KMS-11 (cell line): Measurements from ENCODE around the gene TTLL6.
A peak's percentile ranks its signal among the peaks of the same experiment; 100 is the strongest.

Experiments
- H2AFZ ChIP-seq: fragments of 200-600 bp; sonication (generic); 2 replicates; pipeline ENCODE4 v1.6.1; 2016; ENCODE audit warnings: antibody characterized with exemption, mixed run types, low read depth
- H3K27ac ChIP-seq: fragments of 200-600 bp; sonication (generic); 2 replicates; pipeline ENCODE4 v1.6.1; 2016; ENCODE audit warnings: mild to moderate bottlenecking, mixed run types
- H3K27me3 ChIP-seq: fragments of 200-600 bp; sonication (generic); 2 replicates; pipeline ENCODE4 v1.6.1; 2017; ENCODE audit warnings: mild to moderate bottlenecking, low read depth, mixed run types, moderate library complexity; ENCODE audit not compliant: insufficient read depth
- H3K36me3 ChIP-seq: fragments of 200-600 bp; sonication (generic); 2 replicates; pipeline ENCODE4 v1.6.1; 2017; ENCODE audit warnings: mild to moderate bottlenecking, mixed run types; ENCODE audit not compliant: insufficient read depth
- H3K4me1 ChIP-seq: fragments of 200-600 bp; sonication (generic); 2 replicates; pipeline ENCODE4 v1.6.1; 2016; ENCODE audit warnings: mild to moderate bottlenecking, low read depth, mixed run types; ENCODE audit not compliant: poor library complexity, severe bottlenecking
- H3K4me2 ChIP-seq: fragments of 200-600 bp; sonication (generic); 2 replicates; pipeline ENCODE4 v1.7.0; 2016; ENCODE audit warnings: mild to moderate bottlenecking, mixed run types
- H3K4me3 ChIP-seq: fragments of 200-600 bp; sonication (generic); IDR thresholded peaks from 2 replicates; pipeline ENCODE4 v1.6.1; 2017; ENCODE audit warnings: low read depth, low read length, mixed read lengths; ENCODE audit not compliant: insufficient read depth
- H3K79me2 ChIP-seq: fragments of 200-600 bp; sonication (generic); 2 replicates; pipeline ENCODE4 v1.6.1; 2016; ENCODE audit warnings: low read depth, mixed run types; ENCODE audit not compliant: insufficient read depth
- H3K9ac ChIP-seq: fragments of 200-600 bp; sonication (generic); 2 replicates; pipeline ENCODE4 v1.6.1; 2016; ENCODE audit warnings: mild to moderate bottlenecking, mixed run types
- H4K20me1 ChIP-seq: fragments of 200-600 bp; sonication (generic); 2 replicates; pipeline ENCODE4 v1.6.1; 2016; ENCODE audit warnings: mild to moderate bottlenecking, mixed run types; ENCODE audit not compliant: insufficient read depth
- TF ChIP-seq, protein P1 (sequence below): fragments of 200-600 bp; sonication (generic); conservative IDR thresholded peaks from 2 replicates; pipeline ENCODE4 v1.6.1; 2017; ENCODE audit warnings: low read depth, mild to moderate bottlenecking, antibody characterized with exemption, low read length, moderate library complexity, mixed read lengths

TTLL6 gene

DNA sequence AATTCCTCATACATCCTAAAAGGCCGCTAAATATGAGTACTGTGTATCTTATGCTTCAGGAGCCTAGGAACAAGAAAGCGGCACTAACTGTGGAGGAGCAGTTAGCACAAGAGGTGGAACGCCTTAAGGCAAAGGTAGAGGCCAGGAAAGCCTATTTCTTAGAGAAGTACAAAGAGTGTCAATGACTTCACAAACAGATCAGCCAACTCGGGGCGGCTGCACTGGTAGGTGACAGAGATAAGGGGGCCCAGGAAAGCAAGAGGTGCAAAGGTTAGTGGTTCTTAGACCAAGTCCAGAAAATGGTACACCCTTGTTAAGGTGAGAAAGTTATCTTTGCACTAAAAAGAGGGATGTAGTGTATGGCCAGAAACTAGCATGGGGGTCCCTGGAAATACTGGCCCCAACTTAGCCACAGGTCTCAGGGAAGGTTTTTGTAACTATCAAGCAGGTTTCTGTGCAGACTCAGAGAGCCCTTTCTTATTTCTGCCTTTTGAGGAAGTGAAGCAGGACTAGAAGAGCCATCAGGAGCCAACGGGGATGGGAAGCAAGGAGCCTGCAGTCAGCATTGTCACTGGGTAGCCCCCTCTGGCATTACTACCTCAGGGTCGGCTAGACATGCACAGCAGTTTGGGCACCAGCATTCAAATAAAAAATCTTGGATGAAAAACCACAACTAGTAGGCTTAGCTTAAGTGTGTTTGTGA lies 37.9 kb upstream of the TTLL6 start:
- no peak overlapping the region for H3K4me3 ChIP-seq
- TF ChIP-seq, protein P1, sequence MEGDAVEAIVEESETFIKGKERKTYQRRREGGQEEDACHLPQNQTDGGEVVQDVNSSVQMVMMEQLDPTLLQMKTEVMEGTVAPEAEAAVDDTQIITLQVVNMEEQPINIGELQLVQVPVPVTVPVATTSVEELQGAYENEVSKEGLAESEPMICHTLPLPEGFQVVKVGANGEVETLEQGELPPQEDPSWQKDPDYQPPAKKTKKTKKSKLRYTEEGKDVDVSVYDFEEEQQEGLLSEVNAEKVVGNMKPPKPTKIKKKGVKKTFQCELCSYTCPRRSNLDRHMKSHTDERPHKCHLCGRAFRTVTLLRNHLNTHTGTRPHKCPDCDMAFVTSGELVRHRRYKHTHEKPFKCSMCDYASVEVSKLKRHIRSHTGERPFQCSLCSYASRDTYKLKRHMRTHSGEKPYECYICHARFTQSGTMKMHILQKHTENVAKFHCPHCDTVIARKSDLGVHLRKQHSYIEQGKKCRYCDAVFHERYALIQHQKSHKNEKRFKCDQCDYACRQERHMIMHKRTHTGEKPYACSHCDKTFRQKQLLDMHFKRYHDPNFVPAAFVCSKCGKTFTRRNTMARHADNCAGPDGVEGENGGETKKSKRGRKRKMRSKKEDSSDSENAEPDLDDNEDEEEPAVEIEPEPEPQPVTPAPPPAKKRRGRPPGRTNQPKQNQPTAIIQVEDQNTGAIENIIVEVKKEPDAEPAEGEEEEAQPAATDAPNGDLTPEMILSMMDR: no peak
- no peak overlapping the region for H3K9ac ChIP-seq
- no peak overlapping the region for H3K4me2 ChIP-seq
- no peaks in the 10 kb centered on the region for H3K36me3 ChIP-seq
- H4K20me1 ChIP-seq: no peaks in the 10 kb centered on the region
- H2AFZ ChIP-seq: no peak overlapping the region
- H3K79me2 ChIP-seq: no peaks in the 10 kb centered on the region
- H3K27ac ChIP-seq: no peak overlapping the region
- no peaks in the 10 kb centered on the region for H3K27me3 ChIP-seq
- H3K4me1 ChIP-seq: peaks cover 23% of the 10 kb centered on the region

DNA sequence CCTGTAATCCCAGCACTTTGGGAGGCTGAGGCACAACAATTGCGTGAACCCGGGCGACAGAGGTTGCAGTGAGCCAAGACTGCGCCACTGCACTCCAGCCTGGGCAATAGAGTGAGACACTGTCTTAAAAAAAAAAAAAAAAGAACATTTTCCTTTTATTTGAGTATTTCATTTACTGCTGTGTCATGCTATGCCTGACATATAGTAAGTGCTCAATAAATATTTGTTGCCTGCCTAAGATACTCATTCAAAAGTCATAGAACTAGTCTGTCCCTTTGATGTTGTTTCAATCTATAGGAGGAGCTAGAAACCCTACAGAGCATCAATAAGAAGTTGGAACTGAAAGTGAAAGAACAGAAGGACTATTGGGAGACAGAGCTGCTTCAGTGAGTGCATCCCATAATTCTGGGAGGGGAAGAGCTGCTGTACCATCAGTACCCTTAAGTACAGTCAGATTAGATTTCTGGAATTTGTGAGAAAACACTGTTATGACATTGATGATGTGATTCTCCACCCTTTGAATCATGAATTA lies 33.8 kb upstream of the TTLL6 start:
- no peaks in the 10 kb centered on the region for H3K27me3 ChIP-seq
- H3K4me1 ChIP-seq: peaks cover 14% of the 10 kb centered on the region
- H3K36me3 ChIP-seq: no peaks in the 10 kb centered on the region
- no peak overlapping the region for H3K9ac ChIP-seq
- no peaks in the 10 kb centered on the region for H3K79me2 ChIP-seq
- H3K4me3 ChIP-seq: no peak overlapping the region
- peak overlapping the region; percentile 1; the same call in 1 of the 2 replicates for H3K4me2 ChIP-seq
- H4K20me1 ChIP-seq: no peaks in the 10 kb centered on the region
- TF ChIP-seq, protein P1: no peak
- H2AFZ ChIP-seq: no peak overlapping the region
- peak overlapping the region; percentile 12; the same call in 1 of the 2 replicates for H3K27ac ChIP-seq

DNA sequence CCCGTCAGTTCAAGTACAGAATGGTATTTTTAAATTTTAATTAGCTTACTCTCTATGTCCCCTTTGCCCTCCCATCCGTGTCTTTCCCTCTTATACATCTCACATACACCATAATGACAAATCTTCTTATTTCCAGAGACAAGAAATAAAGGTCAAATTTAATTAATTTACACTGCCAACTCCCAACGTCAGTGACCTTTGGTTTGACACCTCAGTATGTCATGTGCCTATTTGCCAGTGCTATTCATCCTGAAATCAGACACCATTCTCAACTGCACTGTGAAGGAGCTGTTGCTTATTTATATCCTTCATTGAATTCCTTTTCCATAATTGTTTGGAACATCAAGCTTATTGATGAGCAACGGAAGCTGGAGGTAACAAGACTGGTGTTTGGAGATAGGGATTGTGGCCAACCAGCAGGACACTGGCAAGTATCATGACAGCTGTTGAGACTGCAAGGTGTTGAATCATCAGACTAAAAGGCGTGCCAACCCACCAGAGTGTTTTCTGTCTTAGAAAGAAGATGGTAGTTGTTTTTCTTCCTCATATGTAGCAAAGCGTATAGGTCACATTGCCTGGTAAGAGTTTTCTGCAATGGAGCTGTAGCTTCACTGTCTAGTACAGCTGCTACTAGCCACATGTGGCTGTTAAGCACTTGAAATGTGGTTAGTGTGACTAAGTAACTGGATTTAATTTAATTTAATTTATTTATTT lies 26.3 kb upstream of the TTLL6 start:
- TF ChIP-seq, protein P1: no peak
- Histone ChIP-seq H3K4me3 (no peak overlapping the region), H3K4me2 (no peak overlapping the region), H3K27me3 (no peaks in the 10 kb centered on the region), H3K9ac (no peak overlapping the region), H2AFZ (no peak overlapping the region), H3K36me3 (no peaks in the 10 kb centered on the region), H3K79me2 (peaks cover 15% of the 10 kb centered on the region; the same call in 1 of the 2 replicates), H4K20me1 (no peaks in the 10 kb centered on the region), H3K27ac (no peak overlapping the region), H3K4me1 (peaks cover 44% of the 10 kb centered on the region)

DNA sequence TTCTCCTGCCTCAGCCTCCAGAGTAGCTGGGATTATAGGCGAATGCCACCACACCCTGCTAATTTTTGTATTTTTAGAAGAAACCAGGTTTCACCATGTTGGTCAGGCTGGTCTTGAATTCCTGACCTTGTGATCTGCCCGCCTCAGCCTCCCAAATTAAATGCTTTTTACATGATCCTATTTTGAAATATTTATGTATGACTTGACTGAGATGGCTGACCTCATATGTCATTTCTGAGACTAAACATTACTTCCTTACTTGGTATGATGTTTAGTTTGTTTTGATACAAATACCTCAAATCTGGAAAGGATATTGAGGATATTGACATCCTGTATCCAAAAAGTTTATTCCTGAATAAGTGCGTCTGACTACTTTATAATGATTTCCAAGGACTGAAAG lies 25.7 kb upstream of the TTLL6 start:
- Histone ChIP-seq H3K9ac (no peak overlapping the region), H3K4me3 (no peak overlapping the region), H3K27ac (no peak overlapping the region), H3K79me2 (peaks cover 15% of the 10 kb centered on the region; the same call in 1 of the 2 replicates), H3K4me1 (peaks cover 50% of the 10 kb centered on the region), H2AFZ (no peak overlapping the region), H3K4me2 (no peak overlapping the region), H3K36me3 (no peaks in the 10 kb centered on the region), H4K20me1 (no peaks in the 10 kb centered on the region), H3K27me3 (no peaks in the 10 kb centered on the region)
- TF ChIP-seq, protein P1: no peak
